K562 (cell line): ENCODE results near the gene EEF2. TPM values are rescaled to one million over a fixed set of nuclear protein-coding genes. Genes with fewer than 3 reads are reported as not detected.

Experiments used
- CREM ChIP-seq: IDR thresholded peaks from 2 replicates; pipeline ENCODE4 v1.6.1; 2014; ENCODE audit warnings: antibody characterized with exemption, low read depth
- E2F1 ChIP-seq: sonication (generic); formaldehyde crosslinking; IDR thresholded peaks from 2 replicates; pipeline ENCODE4 v1.8.1; 2023; ENCODE audit warnings: mild to moderate bottlenecking, missing genetic modification reagents, moderate library complexity
- E2F3 ChIP-seq: fragments of 250-450 bp; sonication (Bioruptor Pico); IDR thresholded peaks from 2 replicates; pipeline ENCODE4 v1.4.0; 2020; ENCODE audit warnings: mild to moderate bottlenecking
- E2F6 ChIP-seq, 2 experiments: IDR thresholded peaks; 2 replicates each; pipeline ENCODE4 v1.6.1; 2011; ENCODE audit warnings: borderline replicate concordance in 1 of 2, control low read depth in 1 of 2, low read depth in 1 of 2, low read length in 1 of 2, mild to moderate bottlenecking in 1 of 2, mixed read lengths in 1 of 2, moderate library complexity in 1 of 2; ENCODE audit not compliant: insufficient read depth in 1 of 2, insufficient read length in 1 of 2, poor library complexity in 1 of 2, severe bottlenecking in 1 of 2; ENCODE audit errors: extremely low read depth in 1 of 2
- ELF2 ChIP-seq: fragments of 250-450 bp; sonication (Bioruptor Pico); IDR thresholded peaks from 2 replicates; pipeline ENCODE4 v1.5.0; 2021; ENCODE audit warnings: mild to moderate bottlenecking
- ERF ChIP-seq: fragments of 450-650 bp; formaldehyde crosslinking; IDR thresholded peaks from 2 replicates; pipeline ENCODE4 v1.4.0; 2020; ENCODE audit warnings: mild to moderate bottlenecking, mixed read lengths
- ETV6 ChIP-seq, 3 experiments: fragments of 150-350 bp in 1 of 3; sonication (generic) in 1 of 3; formaldehyde crosslinking in 1 of 3; IDR thresholded peaks; 2 replicates each; pipeline versions ENCODE4 v1.6.1 to v1.8.0; 2014 to 2022; ENCODE audit warnings: borderline replicate concordance in 2 of 3, low read depth in 2 of 3, antibody characterized with exemption in 1 of 3, low read length in 1 of 3, mild to moderate bottlenecking in 1 of 3, missing genetic modification reagents in 1 of 3
- HIVEP1 ChIP-seq: fragments of 250-450 bp; sonication (Bioruptor Pico); IDR thresholded peaks from 2 replicates; pipeline ENCODE4 v1.4.0; 2020; ENCODE audit warnings: mild to moderate bottlenecking
- HOXB6 ChIP-seq: fragments of 250-450 bp; sonication (Bioruptor Pico); IDR thresholded peaks from 2 replicates; pipeline ENCODE4 v1.5.1; 2022; ENCODE audit warnings: mild to moderate bottlenecking, borderline replicate concordance
- IRF2 ChIP-seq: sonication (generic); formaldehyde crosslinking; IDR thresholded peaks from 2 replicates; pipeline ENCODE4 v1.8.1; 2022; ENCODE audit warnings: mild to moderate bottlenecking, missing genetic modification reagents
- MEIS2 ChIP-seq: fragments of 450-650 bp; IDR thresholded peaks from 2 replicates; pipeline ENCODE4 v1.6.1; 2014; ENCODE audit warnings: mild to moderate bottlenecking; ENCODE audit not compliant: partially characterized antibody
- NEUROD1 ChIP-seq: fragments of 150-350 bp; IDR thresholded peaks from 2 replicates; pipeline ENCODE4 v1.6.1; 2014; ENCODE audit warnings: borderline replicate concordance, low read length, low read depth; ENCODE audit not compliant: partially characterized antibody
- PHF20 ChIP-seq: fragments of 450-650 bp; IDR thresholded peaks from 2 replicates; pipeline ENCODE4 v1.6.1; 2018; ENCODE audit not compliant: partially characterized antibody
- POLR2G ChIP-seq: fragments of 200-400 bp; formaldehyde crosslinking; IDR thresholded peaks from 2 replicates; pipeline ENCODE4 v1.6.1; 2017; ENCODE audit warnings: low read depth, mild to moderate bottlenecking, antibody characterized with exemption, low read length, moderate library complexity
- ZNF140 ChIP-seq: fragments of 250-450 bp; sonication (Bioruptor Pico); IDR thresholded peaks from 2 replicates; pipeline ENCODE4 v1.8.0; 2021; ENCODE audit warnings: moderate library complexity, mild to moderate bottlenecking, inconsistent platforms
- ZNF586 ChIP-seq: fragments of 450-650 bp; formaldehyde crosslinking; conservative IDR thresholded peaks from 2 replicates; pipeline ENCODE4 v1.4.0; 2020; ENCODE audit warnings: mild to moderate bottlenecking, moderate library complexity
- ZSCAN29 ChIP-seq: fragments of 450-650 bp; IDR thresholded peaks from 2 replicates; pipeline ENCODE4 v1.6.1; 2017
- polyA plus RNA-seq, 8 experiments: library from polyadenylated mRNA; depleted of rRNA in 4 of 8; stranded (reverse) in 5 of 8; unstranded in 3 of 8; fragments of >200 nt; fragmentation: Nextera tagmentation in 2 of 8; fragmentation: Illumina TruSeq in 1 of 8; extraction: Ambion mirVana in 2 of 8; extraction: Trizol in 1 of 8; gene quantifications; 2 replicates each; pipeline versions ENCODE4 v1.2.1 to v1.2.3, GENCODE V29; 2011 to 2014; ENCODE audit warnings: inconsistent platforms in 1 of 8, missing spikeins in 1 of 8
- total RNA-seq, 7 experiments: library from RNA; depleted of rRNA in 6 of 7; stranded (reverse); fragments of >200 nt in 6 of 7; fragmentation: Illumina TruSeq in 2 of 7; extraction: Trizol in 2 of 7; gene quantifications; 2 replicates each; pipeline versions ENCODE4 v1.2.1 to v1.2.3, GENCODE V29; 2011 to 2021; ENCODE audit warnings: low replicate concordance in 1 of 7
- TF ChIP-seq, protein P1 (sequence below), 2 experiments: IDR thresholded peaks; 2 replicates each; pipeline ENCODE4 v1.6.1; 2012; ENCODE audit warnings: improper control_type of control experiment in 2 of 2, low read depth in 2 of 2, low read length in 2 of 2, borderline replicate concordance in 1 of 2
- TF ChIP-seq, protein P2 (sequence below): fragments of 250-450 bp; sonication (Bioruptor Pico); IDR thresholded peaks from 2 replicates; pipeline ENCODE4 v1.4.0; 2020; ENCODE audit warnings: mild to moderate bottlenecking

EEF2 gene
- total and polyA plus RNA-seq, 9 of the 15 experiments (the other 6 are each of a cell fraction or from before 2014, with no cell fraction given): 372 to 3,003 (median 1,453) TPM

DNA sequence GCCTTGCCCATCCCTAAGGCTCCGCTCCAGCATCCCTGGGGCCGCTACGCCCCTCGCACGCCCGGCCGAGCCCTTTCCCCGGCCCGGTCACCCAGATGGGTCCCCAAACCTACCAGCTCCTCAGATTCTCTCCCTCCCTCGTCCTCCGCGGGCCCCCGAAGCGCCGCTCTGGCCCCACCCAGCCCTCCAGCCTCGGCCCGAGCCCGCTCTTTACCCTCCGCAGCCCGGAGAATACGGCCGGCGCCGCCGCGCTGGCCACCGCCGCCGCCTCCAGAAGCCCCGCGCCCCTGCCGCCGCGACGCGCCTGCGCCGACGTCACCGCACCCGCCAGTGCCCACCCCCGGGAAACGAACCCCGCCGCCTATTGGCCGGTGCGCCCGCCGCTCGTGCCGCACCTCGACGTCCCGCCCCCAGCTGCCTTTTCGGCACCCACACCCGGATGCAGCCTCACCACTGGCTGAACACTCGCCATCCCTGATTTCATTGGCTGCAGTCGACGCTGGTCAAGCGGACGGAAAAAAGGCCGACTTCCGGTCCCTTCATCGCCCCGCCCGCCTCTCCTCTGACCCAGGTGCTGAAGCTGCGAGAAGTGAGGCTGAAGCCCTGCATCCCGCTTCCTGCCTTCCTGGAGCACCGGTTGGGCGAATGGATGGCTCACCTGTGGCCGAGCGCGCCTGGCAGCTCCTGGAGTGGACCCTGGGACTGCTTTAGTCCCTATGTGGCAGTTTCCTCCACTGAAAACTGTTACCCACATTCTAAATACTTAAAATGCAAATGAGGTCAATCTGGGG, 14.3 kb downstream of the EEF2 start, which contains the start of gene DAPK3 (continued):
- TF ChIP-seq HIVEP1 (CRISPR knock-in tag): no peak
- TF ChIP-seq ELF2: no peak
- peak; percentile 96 for TF ChIP-seq NEUROD1
- no peak for TF ChIP-seq ERF
- TF ChIP-seq, protein P1, sequence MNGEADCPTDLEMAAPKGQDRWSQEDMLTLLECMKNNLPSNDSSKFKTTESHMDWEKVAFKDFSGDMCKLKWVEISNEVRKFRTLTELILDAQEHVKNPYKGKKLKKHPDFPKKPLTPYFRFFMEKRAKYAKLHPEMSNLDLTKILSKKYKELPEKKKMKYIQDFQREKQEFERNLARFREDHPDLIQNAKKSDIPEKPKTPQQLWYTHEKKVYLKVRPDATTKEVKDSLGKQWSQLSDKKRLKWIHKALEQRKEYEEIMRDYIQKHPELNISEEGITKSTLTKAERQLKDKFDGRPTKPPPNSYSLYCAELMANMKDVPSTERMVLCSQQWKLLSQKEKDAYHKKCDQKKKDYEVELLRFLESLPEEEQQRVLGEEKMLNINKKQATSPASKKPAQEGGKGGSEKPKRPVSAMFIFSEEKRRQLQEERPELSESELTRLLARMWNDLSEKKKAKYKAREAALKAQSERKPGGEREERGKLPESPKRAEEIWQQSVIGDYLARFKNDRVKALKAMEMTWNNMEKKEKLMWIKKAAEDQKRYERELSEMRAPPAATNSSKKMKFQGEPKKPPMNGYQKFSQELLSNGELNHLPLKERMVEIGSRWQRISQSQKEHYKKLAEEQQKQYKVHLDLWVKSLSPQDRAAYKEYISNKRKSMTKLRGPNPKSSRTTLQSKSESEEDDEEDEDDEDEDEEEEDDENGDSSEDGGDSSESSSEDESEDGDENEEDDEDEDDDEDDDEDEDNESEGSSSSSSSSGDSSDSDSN (IDR thresholded peaks at IDR 0.05; ENCODE audit: borderline replicate concordance in 1 of 2, low read depth in 2 of 2, low read length in 2 of 2): no peak
- no peak for TF ChIP-seq ETV6 (IDR thresholded peaks at IDR 0.05; ENCODE audit: borderline replicate concordance in 1 of 2, low read depth in 2 of 2, low read length in 1 of 2)
- 0 out of 2 replicates have a peak, but pooled peaks have one; percentile 30 for TF ChIP-seq ETV6 (CRISPR knock-in tag; IDR thresholded peaks at IDR 0.05; ENCODE audit: borderline replicate concordance)
- no peak for TF ChIP-seq E2F3 (CRISPR knock-in tag)
- TF ChIP-seq PHF20: peak; percentile 15
- peak; percentile 55 for TF ChIP-seq MEIS2
- TF ChIP-seq, protein P2, sequence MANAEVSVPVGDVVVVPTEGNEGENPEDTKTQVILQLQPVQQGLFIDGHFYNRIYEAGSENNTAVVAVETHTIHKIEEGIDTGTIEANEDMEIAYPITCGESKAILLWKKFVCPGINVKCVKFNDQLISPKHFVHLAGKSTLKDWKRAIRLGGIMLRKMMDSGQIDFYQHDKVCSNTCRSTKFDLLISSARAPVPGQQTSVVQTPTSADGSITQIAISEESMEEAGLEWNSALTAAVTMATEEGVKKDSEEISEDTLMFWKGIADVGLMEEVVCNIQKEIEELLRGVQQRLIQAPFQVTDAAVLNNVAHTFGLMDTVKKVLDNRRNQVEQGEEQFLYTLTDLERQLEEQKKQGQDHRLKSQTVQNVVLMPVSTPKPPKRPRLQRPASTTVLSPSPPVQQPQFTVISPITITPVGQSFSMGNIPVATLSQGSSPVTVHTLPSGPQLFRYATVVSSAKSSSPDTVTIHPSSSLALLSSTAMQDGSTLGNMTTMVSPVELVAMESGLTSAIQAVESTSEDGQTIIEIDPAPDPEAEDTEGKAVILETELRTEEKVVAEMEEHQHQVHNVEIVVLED (CRISPR knock-in tag): peak; percentile 68
- no peak for TF ChIP-seq HOXB6 (CRISPR knock-in tag)
- TF ChIP-seq E2F1 (CRISPR knock-in tag): peak; percentile 59; the same call in 1 of the 2 replicates
- no peak for TF ChIP-seq ZSCAN29
- TF ChIP-seq E2F6 (IDR thresholded peaks at IDR 0.05; ENCODE audit: borderline replicate concordance in 1 of 2, extremely low read depth in 1 of 2, insufficient read depth in 1 of 2, insufficient read length in 1 of 2, low read depth in 1 of 2, low read length in 1 of 2, poor library complexity in 1 of 2, severe bottlenecking in 1 of 2): peak; percentile 21 to 38
- TF ChIP-seq ZNF586 (CRISPR knock-in tag): no peak
- TF ChIP-seq ZNF140 (CRISPR knock-in tag): no peak
- peak; percentile 88 for TF ChIP-seq POLR2G
- TF ChIP-seq IRF2 (CRISPR knock-in tag): no peak
- TF ChIP-seq CREM: peak; percentile 95
